ENCODE measurements around the gene FABP7. TPM values are rescaled to one million over a fixed set of nuclear protein-coding genes. Genes with fewer than 3 reads are reported as not detected.

FABP7 gene
- total RNA-seq, 2 donors from 2014 or later = not detected

GRCh38 chr6:122790423-122791309, 11.2 kb downstream of the FABP7 start:
- no peak for ATAC-seq (replicated peaks in 1 of 2)
- peaks cover 0 to 2% of the 10 kb centered on the region in 2 donors for H3K36me3 Mint-ChIP-seq (ENCODE audit: insufficient read depth in 2 of 2)
- no peaks in the 10 kb centered on the region for H3K9me3 Mint-ChIP-seq
- peak overlapping the region; percentile 93 to 96 for H3K4me3 Mint-ChIP-seq
- no peak overlapping the region for H3K27ac Mint-ChIP-seq
- peaks cover 63% of the 10 kb centered on the region for H3K27me3 Mint-ChIP-seq (ENCODE audit: low read depth)
- peaks cover 22% of the 10 kb centered on the region for H3K4me1 Mint-ChIP-seq (ENCODE audit: low read depth)
- DNase-seq = no peak

GRCh38 chr6:122791310-122791679, 11.8 kb downstream of the FABP7 start:
- ATAC-seq (replicated peaks in 1 of 2) (no peak), DNase-seq (no peak)
- Mint-ChIP-seq H3K27me3 (ENCODE audit: low read depth) (peaks cover 56% of the 10 kb centered on the region), H3K36me3 (ENCODE audit: insufficient read depth in 2 of 2) (peaks cover 0 to 2% of the 10 kb centered on the region in 2 donors), H3K9me3 (no peaks in the 10 kb centered on the region), H3K27ac (no peak overlapping the region), H3K4me1 (ENCODE audit: low read depth) (peaks cover 22% of the 10 kb centered on the region), H3K4me3 (peak overlapping the region in 1 of 2 donors; percentile 28)

DNA sequence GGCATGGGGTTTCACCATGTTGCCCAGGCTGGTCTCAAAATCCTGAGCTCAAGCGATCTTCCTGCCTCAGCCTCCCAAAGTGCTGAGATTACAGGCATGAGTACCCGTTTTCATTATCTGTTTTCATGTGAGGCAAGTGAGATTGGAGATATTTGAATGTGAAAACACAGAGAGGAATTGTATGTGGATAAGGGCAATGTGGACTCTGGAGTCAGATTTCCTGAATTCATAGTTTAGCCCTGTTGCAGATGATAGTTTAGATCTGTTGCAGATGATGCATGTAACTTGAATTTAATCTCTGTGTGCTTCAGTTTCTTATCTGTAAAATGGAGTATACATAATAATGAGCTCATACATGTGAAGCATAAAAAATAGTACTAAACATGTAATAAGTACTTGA, 13.2 kb downstream of the FABP7 start:
- Mint-ChIP-seq H3K27me3 (ENCODE audit: low read depth) (peaks cover 46% of the 10 kb centered on the region), H3K4me3 (no peak overlapping the region), H3K4me1 (ENCODE audit: low read depth) (peaks cover 25% of the 10 kb centered on the region), H3K9me3 (no peaks in the 10 kb centered on the region), H3K36me3 (ENCODE audit: insufficient read depth in 2 of 2) (peaks cover 0 to 2% of the 10 kb centered on the region in 2 donors), H3K27ac (no peak overlapping the region)
- ATAC-seq (replicated peaks in 1 of 2) (no peak), DNase-seq (no peak)

DNA sequence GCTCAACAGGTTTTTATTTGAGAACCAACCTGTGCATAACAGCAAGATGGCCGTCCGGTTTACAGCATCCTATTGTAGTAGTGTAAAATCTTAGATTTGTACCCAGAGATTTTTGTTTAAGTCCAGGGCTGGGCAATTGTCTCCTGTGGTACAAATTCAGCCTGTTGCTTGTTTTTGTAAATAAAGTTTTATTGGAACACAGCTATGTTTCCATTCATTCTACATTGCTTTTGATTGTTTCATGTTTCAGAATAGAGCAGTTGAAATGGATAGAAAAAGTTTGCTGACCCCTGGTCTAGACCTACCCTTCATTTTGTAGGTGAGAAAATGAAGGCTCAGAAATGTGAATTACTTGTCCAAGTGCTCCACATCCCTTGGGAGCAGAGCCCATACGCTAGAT, 18.0 kb downstream of the FABP7 start:
- H3K36me3 Mint-ChIP-seq (ENCODE audit: insufficient read depth in 2 of 2) = no peaks in the 10 kb centered on the region
- H3K9me3 Mint-ChIP-seq = no peaks in the 10 kb centered on the region
- peaks cover 8% of the 10 kb centered on the region for H3K4me1 Mint-ChIP-seq (ENCODE audit: low read depth)
- peaks cover 13% of the 10 kb centered on the region for H3K27me3 Mint-ChIP-seq (ENCODE audit: low read depth)
- ATAC-seq (replicated peaks in 1 of 2) (no peak), DNase-seq (no peak)
- no peak overlapping the region for H3K27ac Mint-ChIP-seq
- H3K4me3 Mint-ChIP-seq = no peak overlapping the region

DNA sequence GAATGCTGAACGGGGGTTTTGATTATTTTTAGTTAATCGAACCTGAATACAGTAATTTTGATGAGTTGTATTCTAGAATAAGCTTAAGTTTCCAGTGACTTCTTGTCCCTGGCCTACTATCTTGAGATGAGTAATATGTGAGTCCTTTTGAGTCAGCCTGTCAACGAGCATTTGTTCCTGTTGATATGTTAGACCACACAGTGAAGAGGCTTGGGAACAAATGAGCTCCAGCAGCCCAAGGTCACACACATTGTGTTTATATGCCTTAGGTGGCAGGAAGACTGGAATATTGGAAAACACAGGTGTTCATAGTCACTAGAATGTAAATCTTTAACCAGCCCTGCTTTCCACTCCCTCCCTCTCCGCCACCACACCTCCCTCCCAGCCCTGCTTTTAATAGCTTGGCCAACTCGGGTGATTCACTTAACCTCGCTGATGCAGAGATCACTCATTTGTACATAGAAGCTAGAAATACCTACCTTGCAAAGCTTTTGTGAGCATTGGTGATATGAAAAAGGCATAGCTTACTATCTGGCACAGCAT, 18.7 kb downstream of the FABP7 start:
- no peak overlapping the region for H3K27ac Mint-ChIP-seq
- peak; percentile 28 to 38 for DNase-seq

GRCh38 chr6:122799140-122799745, 19.7 kb downstream of the FABP7 start:
- ATAC-seq (replicated peaks in 1 of 2) = no peak
- Mint-ChIP-seq H3K36me3 (ENCODE audit: insufficient read depth in 2 of 2) (no peaks in the 10 kb centered on the region), H3K4me1 (ENCODE audit: low read depth) (peaks cover 8% of the 10 kb centered on the region), H3K9me3 (no peaks in the 10 kb centered on the region), H3K4me3 (no peak overlapping the region), H3K27me3 (ENCODE audit: low read depth) (peaks cover 6% of the 10 kb centered on the region), H3K27ac (no peak overlapping the region)
- DNase-seq = no peak

More for the DNA sequence above, 18.7 kb downstream of the FABP7 start:
- Mint-ChIP-seq H3K4me1 (ENCODE audit: low read depth) (peaks cover 8% of the 10 kb centered on the region), H3K36me3 (ENCODE audit: insufficient read depth in 2 of 2) (no peaks in the 10 kb centered on the region), H3K4me3 (peak overlapping the region in 1 of 2 donors; percentile 54), H3K9me3 (no peaks in the 10 kb centered on the region), H3K27me3 (ENCODE audit: low read depth) (peaks cover 7% of the 10 kb centered on the region)
- ATAC-seq (replicated peaks in 1 of 2) = peak; percentile 93 to 95

DNA sequence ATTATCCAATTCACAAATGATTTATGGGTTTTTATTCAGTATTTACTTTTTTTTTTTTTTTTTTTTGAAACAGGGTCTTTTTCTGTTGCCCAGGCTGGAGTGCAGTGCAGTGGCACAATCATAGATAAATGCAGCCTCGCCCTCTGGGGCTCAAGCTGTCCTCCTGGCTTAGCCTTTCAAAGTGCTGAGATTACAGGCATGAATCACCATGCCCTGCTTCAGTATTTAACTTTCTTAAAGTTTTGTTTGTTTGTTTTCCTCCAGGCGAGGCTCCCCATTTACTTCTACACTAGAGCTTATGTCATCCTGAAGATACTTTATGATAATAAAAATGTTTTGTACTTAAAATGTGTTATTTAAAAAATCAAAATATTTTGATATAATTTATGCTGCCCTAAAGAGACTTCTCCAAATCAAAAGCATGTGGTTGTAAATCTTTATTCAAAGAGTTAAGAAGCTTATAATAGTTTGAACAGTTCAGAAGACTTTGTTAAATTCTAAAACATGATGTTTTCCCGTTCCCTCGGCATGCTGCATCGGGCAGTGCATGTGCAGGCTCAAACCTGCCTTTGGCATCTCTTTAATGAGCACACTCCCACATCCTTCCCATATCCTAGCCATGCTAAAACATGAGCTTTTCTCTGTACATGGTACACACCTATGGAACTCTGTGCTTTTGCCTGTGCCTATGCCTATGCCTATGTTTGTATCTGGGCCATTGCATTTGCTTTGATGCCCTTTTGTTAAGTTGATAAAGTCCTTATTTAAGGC, 20.6 kb downstream of the FABP7 start:
- H3K27ac Mint-ChIP-seq = no peak overlapping the region
- H3K9me3 Mint-ChIP-seq = no peaks in the 10 kb centered on the region
- peaks cover 8% of the 10 kb centered on the region for H3K4me1 Mint-ChIP-seq (ENCODE audit: low read depth)
- DNase-seq (no peak), ATAC-seq (replicated peaks in 1 of 2) (no peak)
- no peak overlapping the region for H3K4me3 Mint-ChIP-seq
- H3K27me3 Mint-ChIP-seq (ENCODE audit: low read depth) = peaks cover 6% of the 10 kb centered on the region
- no peaks in the 10 kb centered on the region for H3K36me3 Mint-ChIP-seq (ENCODE audit: insufficient read depth in 2 of 2)

- DNase-seq (no peak), ATAC-seq (replicated peaks in 1 of 2) (no peak)
- peaks cover 6% of the 10 kb centered on the region for H3K27me3 Mint-ChIP-seq (ENCODE audit: low read depth)
- no peaks in the 10 kb centered on the region for H3K36me3 Mint-ChIP-seq (ENCODE audit: insufficient read depth in 2 of 2)
- no peaks in the 10 kb centered on the region for H3K9me3 Mint-ChIP-seq
- peaks cover 8% of the 10 kb centered on the region for H3K4me1 Mint-ChIP-seq (ENCODE audit: low read depth)
- H3K27ac Mint-ChIP-seq = no peak overlapping the region
- H3K4me3 Mint-ChIP-seq = no peak overlapping the region
Observed at GRCh38 chr6:122800906-122801305, 21.4 kb downstream of the FABP7 start.

GRCh38 chr6:122801397-122801796, 21.9 kb downstream of the FABP7 start:
- DNase-seq (no peak), ATAC-seq (replicated peaks in 1 of 2) (no peak)
- H3K27me3 Mint-ChIP-seq (ENCODE audit: low read depth) = peaks cover 6% of the 10 kb centered on the region
- no peaks in the 10 kb centered on the region for H3K36me3 Mint-ChIP-seq (ENCODE audit: insufficient read depth in 2 of 2)
- no peaks in the 10 kb centered on the region for H3K9me3 Mint-ChIP-seq
- no peak overlapping the region for H3K4me3 Mint-ChIP-seq
- H3K27ac Mint-ChIP-seq = no peak overlapping the region
- peaks cover 8% of the 10 kb centered on the region for H3K4me1 Mint-ChIP-seq (ENCODE audit: low read depth)

- ATAC-seq (replicated peaks in 1 of 2) (no peak), DNase-seq (no peak)
- Mint-ChIP-seq H3K36me3 (ENCODE audit: insufficient read depth in 2 of 2) (no peaks in the 10 kb centered on the region), H3K4me1 (ENCODE audit: low read depth) (peaks cover 1% of the 10 kb centered on the region), H3K27me3 (ENCODE audit: low read depth) (peaks cover 6% of the 10 kb centered on the region), H3K27ac (no peak overlapping the region), H3K4me3 (no peak overlapping the region), H3K9me3 (no peaks in the 10 kb centered on the region)
Observed at GRCh38 chr6:122803171-122803661, 23.7 kb downstream of the FABP7 start.

- no peak overlapping the region for H3K4me3 Mint-ChIP-seq
- peaks cover 6% of the 10 kb centered on the region for H3K27me3 Mint-ChIP-seq (ENCODE audit: low read depth)
- H3K4me1 Mint-ChIP-seq (ENCODE audit: low read depth) = no peaks in the 10 kb centered on the region
- DNase-seq = no peak
- H3K36me3 Mint-ChIP-seq (ENCODE audit: insufficient read depth in 2 of 2) = no peaks in the 10 kb centered on the region
- no peaks in the 10 kb centered on the region for H3K9me3 Mint-ChIP-seq
- no peak for ATAC-seq (replicated peaks in 1 of 2)
- no peak overlapping the region for H3K27ac Mint-ChIP-seq
Observed at GRCh38 chr6:122804962-122805485, 25.5 kb downstream of the FABP7 start.

GRCh38 chr6:122806291-122806690, 26.8 kb downstream of the FABP7 start:
- peaks cover under 1% of the 10 kb centered on the region for H3K27me3 Mint-ChIP-seq (ENCODE audit: low read depth)
- no peak overlapping the region for H3K27ac Mint-ChIP-seq
- no peaks in the 10 kb centered on the region for H3K9me3 Mint-ChIP-seq
- ATAC-seq (replicated peaks in 1 of 2) = no peak
- no peaks in the 10 kb centered on the region for H3K4me1 Mint-ChIP-seq (ENCODE audit: low read depth)
- DNase-seq = no peak
- H3K36me3 Mint-ChIP-seq (ENCODE audit: insufficient read depth in 2 of 2) = no peaks in the 10 kb centered on the region
- no peak overlapping the region for H3K4me3 Mint-ChIP-seq

Measured in activated T-cell treated with anti-CD3 and anti-CD28 coated beads, Interleukin-2, amount 50 U/mL, for 72 hours (primary cell).